Neutrophil (primary cell): Measurements from ENCODE around the gene SLC25A21.

ENCODE experiments used
- H3K27ac ChIP-seq: fragments of 200-600 bp; sonication (generic); 2 replicates; pipeline ENCODE4 v1.5.1; 2016; ENCODE audit warnings: mild to moderate bottlenecking, moderate library complexity
- H3K27me3 ChIP-seq: fragments of 200-600 bp; sonication (generic); 2 replicates; pipeline ENCODE4 v1.6.0; 2016; ENCODE audit warnings: mild to moderate bottlenecking
- H3K36me3 ChIP-seq: fragments of 200-600 bp; sonication (generic); 2 replicates; pipeline ENCODE4 v1.5.1; 2017
- H3K4me1 ChIP-seq, 2 experiments: fragments of 200-600 bp in 1 of 2; sonication (generic) in 1 of 2; 1 replicate in 1 of 2; 2 replicates in 1 of 2; pipeline versions ENCODE4 v1.5.1 to v1.6.1; 2013 to 2016; ENCODE audit warnings: low read depth in 1 of 2, low read length in 1 of 2, mild to moderate bottlenecking in 1 of 2, moderate library complexity in 1 of 2; ENCODE audit not compliant: control insufficient read depth in 1 of 2, insufficient read depth in 1 of 2
- H3K4me3 ChIP-seq, 2 experiments: fragments of 200-600 bp in 1 of 2; sonication (generic) in 1 of 2; 1 replicate in 1 of 2; 2 replicates in 1 of 2; pipeline ENCODE4 v1.5.1; 2013 to 2016; ENCODE audit warnings: low read depth in 1 of 2, low read length in 1 of 2, mild to moderate bottlenecking in 1 of 2, moderate library complexity in 1 of 2
- H3K9me3 ChIP-seq: fragments of 200-600 bp; sonication (generic); 2 replicates; pipeline ENCODE4 v1.5.1; 2016
- CTCF ChIP-seq: fragments of 200-600 bp; sonication (generic); IDR thresholded peaks from 2 replicates; pipeline ENCODE4 v1.5.1; 2016; ENCODE audit warnings: antibody characterized with exemption

The SLC25A21 gene

GRCh38 chr14:36829547-36829946 is 342.9 kb downstream of the SLC25A21 start:
- Histone ChIP-seq H3K9me3 (no peaks in the 10 kb centered on the region), H3K27ac (no peak overlapping the region), H3K4me1 (no peaks in the 10 kb centered on the region), H3K27me3 (no peaks in the 10 kb centered on the region), H3K4me3 (no peak overlapping the region), H3K36me3 (no peaks in the 10 kb centered on the region)
- no peak for TF ChIP-seq CTCF

- no peak overlapping the region for H3K27ac ChIP-seq
- H3K4me3 ChIP-seq: no peak overlapping the region
- H3K4me1 ChIP-seq: no peaks in the 10 kb centered on the region
- H3K27me3 ChIP-seq: no peaks in the 10 kb centered on the region
- H3K36me3 ChIP-seq: no peaks in the 10 kb centered on the region
- TF ChIP-seq CTCF: no peak
- H3K9me3 ChIP-seq: no peaks in the 10 kb centered on the region
Measured at GRCh38 chr14:36827861-36828260, 344.5 kb downstream of the SLC25A21 start.

GRCh38 chr14:36826614-36827013 is 345.8 kb downstream of the SLC25A21 start:
- Histone ChIP-seq H3K4me3 (no peak overlapping the region), H3K9me3 (no peaks in the 10 kb centered on the region), H3K4me1 (no peaks in the 10 kb centered on the region), H3K36me3 (no peaks in the 10 kb centered on the region), H3K27me3 (no peaks in the 10 kb centered on the region), H3K27ac (no peak overlapping the region)
- TF ChIP-seq CTCF: no peak

GRCh38 chr14:36824854-36825253 is 347.6 kb downstream of the SLC25A21 start:
- Histone ChIP-seq H3K4me1 (no peaks in the 10 kb centered on the region), H3K27me3 (no peaks in the 10 kb centered on the region), H3K27ac (no peak overlapping the region), H3K4me3 (no peak overlapping the region), H3K9me3 (no peaks in the 10 kb centered on the region), H3K36me3 (no peaks in the 10 kb centered on the region)
- no peak for TF ChIP-seq CTCF

GRCh38 chr14:36823651-36824050 is 348.8 kb downstream of the SLC25A21 start:
- Histone ChIP-seq H3K36me3 (no peaks in the 10 kb centered on the region), H3K4me1 (no peaks in the 10 kb centered on the region), H3K27ac (no peak overlapping the region), H3K27me3 (no peaks in the 10 kb centered on the region), H3K9me3 (no peaks in the 10 kb centered on the region), H3K4me3 (no peak overlapping the region)
- no peak for TF ChIP-seq CTCF

GRCh38 chr14:36822685-36823084 is 349.7 kb downstream of the SLC25A21 start:
- no peak overlapping the region for H3K27ac ChIP-seq
- TF ChIP-seq CTCF: no peak
- no peaks in the 10 kb centered on the region for H3K9me3 ChIP-seq
- no peak overlapping the region for H3K4me3 ChIP-seq
- H3K4me1 ChIP-seq: no peaks in the 10 kb centered on the region
- no peaks in the 10 kb centered on the region for H3K36me3 ChIP-seq
- no peaks in the 10 kb centered on the region for H3K27me3 ChIP-seq
